ENCODE results near the gene PIEZO1.
A peak's percentile ranks its signal among the peaks of the same experiment; 100 is the strongest.

GRCh38 chr16:88810912-88811768, 26.1 kb upstream of the PIEZO1 start:
- peak; percentile 93 to 99 (median 94) for TF ChIP-seq POLR2AphosphoS5 (IDR thresholded peaks at IDR 0.05)
- peak in 1 of 3 donors; percentile 40 for TF ChIP-seq POLR2A (IDR thresholded peaks at IDR 0.05)
- peak in 1 of 11 experiments; percentile 4 for TF ChIP-seq CTCF (IDR thresholded peaks at IDR 0.05 in 8 of 11, conservative IDR thresholded peaks at IDR 0.05 in 3 of 11)
